Naive B cell (primary cell): ENCODE measurements around the gene ASB15. TPM values are rescaled to one million over a fixed set of nuclear protein-coding genes. Genes with fewer than 3 reads are reported as not detected.

ENCODE experiments used
- ATAC-seq, 2 donors: fragments of 150-1000 bp; cut with Tn5 transposase; 2 replicates each; pipeline ENCODE4 v1.10.0; 2021; ENCODE audit warnings: low read depth in 2 of 2, mild to moderate bottlenecking in 2 of 2, moderate library complexity in 2 of 2
- DNase-seq: peaks from one replicate; pipeline ENCODE4 v3.0.0; 2022
- H3K27ac Mint-ChIP-seq, 6 donors: one replicate each; pipeline ENCODE4 v1.8.0; 2020 to 2022; ENCODE audit warnings: mild to moderate bottlenecking in 6 of 6, mixed read lengths in 6 of 6, moderate library complexity in 5 of 6, inconsistent platforms in 2 of 6
- H3K27me3 Mint-ChIP-seq, 3 donors: one replicate each; pipeline ENCODE4 v1.8.0; 2021 to 2022; ENCODE audit warnings: mixed read lengths in 3 of 3, mild to moderate bottlenecking in 1 of 3
- H3K36me3 Mint-ChIP-seq, 2 donors: one replicate each; pipeline ENCODE4 v1.8.0; 2020 to 2022; ENCODE audit warnings: mixed read lengths in 2 of 2, inconsistent platforms in 1 of 2, mild to moderate bottlenecking in 1 of 2
- H3K4me1 Mint-ChIP-seq, 3 donors: one replicate each; pipeline ENCODE4 v1.8.0; 2020 to 2022; ENCODE audit warnings: mixed read lengths in 3 of 3, inconsistent platforms in 1 of 3, mild to moderate bottlenecking in 1 of 3, moderate library complexity in 1 of 3
- H3K4me3 Mint-ChIP-seq, 8 donors: one replicate each; pipeline ENCODE4 v1.8.0; 2020 to 2022; ENCODE audit warnings: mild to moderate bottlenecking in 8 of 8, mixed read lengths in 8 of 8, moderate library complexity in 8 of 8, inconsistent platforms in 2 of 8
- H3K9me3 Mint-ChIP-seq, 7 donors: one replicate each; pipeline ENCODE4 v1.8.0; 2020 to 2022; ENCODE audit warnings: mixed read lengths in 7 of 7, mild to moderate bottlenecking in 5 of 7, inconsistent platforms in 2 of 7, moderate library complexity in 1 of 7
- polyA plus RNA-seq, 6 donors: library from polyadenylated mRNA; unstranded; fragments of 300-500 nt; fragmentation: Illumina TruSeq; gene quantifications; one replicate each; pipeline ENCODE4 v1.2.3, GENCODE V29; 2021; ENCODE audit warnings: low read depth in 6 of 6

The ASB15 gene
- polyA plus RNA-seq, 6 donors from 2014 or later, result 0.20 to 0.46 (median 0.30) TPM; not detected in 2

DNA sequence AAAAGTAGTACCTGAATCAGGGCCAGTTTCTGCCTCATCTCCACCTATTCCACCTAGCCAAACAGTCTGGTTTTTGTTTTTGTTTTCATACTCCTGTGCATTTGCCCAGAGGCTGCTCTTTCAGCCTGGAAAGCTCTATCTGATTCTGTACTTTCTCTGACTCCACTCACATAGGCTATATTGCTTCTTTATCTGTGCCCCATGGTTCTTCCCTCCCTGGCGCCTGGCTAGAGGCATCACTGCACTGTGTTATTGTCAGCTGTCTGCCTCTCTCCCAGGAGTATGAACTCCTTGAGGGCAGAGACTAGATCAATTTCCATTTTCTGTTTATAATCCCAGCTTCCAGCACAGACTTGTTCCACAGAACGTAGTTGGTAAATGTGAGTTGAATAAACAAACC, 49.0 kb downstream of the ASB15 start:
- Mint-ChIP-seq H3K9me3 (no peaks in the 10 kb centered on the region), H3K4me3 (no peak overlapping the region), H3K4me1 (no peaks in the 10 kb centered on the region), H3K27ac (no peak overlapping the region), H3K36me3 (no peaks in the 10 kb centered on the region), H3K27me3 (peaks cover 15 to 32% (median 17%) of the 10 kb centered on the region in 3 donors)
- ATAC-seq (no peak), DNase-seq (no peak)

DNA sequence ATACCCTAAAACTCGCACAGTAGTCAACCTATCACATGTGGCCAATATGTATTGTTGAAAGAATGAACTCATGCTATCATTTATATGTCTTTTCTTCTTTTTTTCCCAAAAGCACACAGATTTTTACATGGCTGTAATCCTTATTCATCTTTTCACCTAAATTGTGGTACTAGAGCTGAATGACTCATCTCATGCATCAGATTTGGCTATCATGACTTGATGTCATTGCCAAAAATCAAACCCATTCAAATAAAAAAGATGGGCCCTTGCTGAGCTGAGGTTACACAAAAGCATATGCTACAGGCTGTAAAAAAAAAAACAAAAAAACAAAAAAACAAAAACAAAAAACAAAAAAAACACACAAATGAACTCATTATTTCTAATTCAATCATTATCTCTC, 50.8 kb downstream of the ASB15 start:
- no peak for ATAC-seq
- Mint-ChIP-seq H3K9me3 (no peaks in the 10 kb centered on the region), H3K4me3 (no peak overlapping the region), H3K27me3 (peaks cover 11 to 26% (median 21%) of the 10 kb centered on the region in 3 donors), H3K27ac (no peak overlapping the region), H3K4me1 (no peaks in the 10 kb centered on the region), H3K36me3 (no peaks in the 10 kb centered on the region)
- DNase-seq, result no peak

DNA sequence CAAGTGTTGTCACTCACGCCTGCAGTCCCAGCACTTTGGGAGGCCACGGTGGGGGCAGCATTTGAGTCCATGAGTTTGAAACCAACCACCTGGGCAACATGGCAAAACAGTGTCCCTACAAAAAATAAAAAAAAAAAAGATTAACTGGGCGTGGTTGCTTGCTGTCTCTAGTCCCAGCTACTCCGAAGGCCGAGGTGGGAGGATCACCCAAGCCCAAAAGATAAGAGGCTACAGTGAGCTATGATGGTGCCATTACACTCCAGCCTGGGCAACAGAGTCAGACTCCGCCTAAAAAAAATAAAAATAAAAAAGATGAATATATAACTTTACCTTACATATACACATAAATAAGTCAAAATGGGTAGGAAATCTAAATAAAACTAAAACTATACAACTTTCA, 51.5 kb downstream of the ASB15 start:
- H3K4me1 Mint-ChIP-seq, result no peaks in the 10 kb centered on the region
- peaks cover 8 to 21% (median 18%) of the 10 kb centered on the region in 3 donors for H3K27me3 Mint-ChIP-seq
- no peaks in the 10 kb centered on the region for H3K9me3 Mint-ChIP-seq
- H3K27ac Mint-ChIP-seq, result no peak overlapping the region
- ATAC-seq (no peak), DNase-seq (no peak)
- H3K4me3 Mint-ChIP-seq, result no peak overlapping the region
- H3K36me3 Mint-ChIP-seq, result no peaks in the 10 kb centered on the region

DNA sequence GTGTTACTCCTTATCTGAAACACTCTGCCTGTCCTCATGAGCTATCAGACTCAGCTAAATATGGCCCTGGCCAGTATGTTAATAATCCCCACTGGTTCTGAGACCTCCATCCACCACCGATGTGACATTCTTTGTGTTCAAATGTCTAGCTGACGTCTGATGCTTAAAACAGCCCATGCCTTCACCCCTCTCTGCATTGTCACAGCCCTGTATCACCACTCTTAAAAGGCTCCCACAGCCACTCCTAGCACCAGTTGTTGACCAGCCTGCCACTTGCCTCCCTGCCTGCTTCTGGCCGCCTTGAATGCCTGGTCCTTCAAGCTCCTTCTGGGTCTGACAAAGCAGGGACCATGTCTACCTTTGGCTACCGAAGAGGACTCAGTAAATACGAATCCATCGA, 54.0 kb downstream of the ASB15 start, which contains the start of gene LMOD2:
LMOD2 (plus strand) TSS at position 253 of the 400 bp plus-strand sequence; CDS start at position 351, 98 bp downstream.
- Mint-ChIP-seq H3K27me3 (peaks cover 9 to 15% (median 13%) of the 10 kb centered on the region in 3 donors), H3K27ac (no peak within 1 kb of the TSS), H3K4me1 (no peaks in the 10 kb centered on the region), H3K4me3 (no peak within 1 kb of the TSS), H3K36me3 (no peaks in the 10 kb centered on the region), H3K9me3 (no peaks in the 10 kb centered on the region)
- ATAC-seq (no peak), DNase-seq (no peak)

DNA sequence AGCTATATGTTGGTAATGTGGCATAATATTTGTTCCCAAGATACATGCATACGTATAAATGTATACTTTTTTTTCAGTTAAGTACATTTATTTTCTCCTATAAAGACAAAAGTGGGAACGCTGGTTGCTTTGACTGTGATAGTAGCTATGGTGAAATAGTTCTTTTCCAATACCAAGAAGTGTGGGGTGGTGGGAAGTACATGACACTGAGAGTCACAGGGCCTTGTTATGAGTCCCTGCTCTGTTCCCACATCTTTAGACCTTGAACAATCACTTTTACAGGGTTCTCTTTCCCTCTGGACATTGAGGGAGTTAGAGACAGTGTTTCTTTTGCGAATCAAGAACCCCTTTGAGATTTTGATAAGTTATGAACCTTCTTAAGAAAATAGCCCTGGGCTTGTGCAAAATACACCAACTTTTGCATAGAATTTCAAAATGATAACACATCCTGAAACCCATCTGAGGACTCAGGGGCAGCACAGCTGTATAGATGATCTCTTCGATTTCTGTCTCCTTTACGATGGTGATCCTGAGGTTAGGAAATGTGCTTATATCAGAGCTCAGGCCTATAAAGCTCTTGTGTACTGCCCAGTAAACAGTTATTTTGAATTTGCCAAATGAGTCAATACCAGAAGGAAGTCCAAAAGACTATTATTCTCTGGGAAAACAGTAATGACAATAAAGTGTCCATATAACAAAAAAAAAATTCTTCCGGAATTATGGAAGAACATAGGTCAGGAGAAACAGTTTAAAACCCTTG, 55.1 kb downstream of the ASB15 start:
- Mint-ChIP-seq H3K36me3 (no peaks in the 10 kb centered on the region), H3K4me3 (no peak overlapping the region), H3K4me1 (no peaks in the 10 kb centered on the region), H3K27me3 (peaks cover 12 to 24% (median 15%) of the 10 kb centered on the region in 3 donors), H3K9me3 (no peaks in the 10 kb centered on the region), H3K27ac (no peak overlapping the region)
- no peak for DNase-seq
- ATAC-seq, result no peak

DNA sequence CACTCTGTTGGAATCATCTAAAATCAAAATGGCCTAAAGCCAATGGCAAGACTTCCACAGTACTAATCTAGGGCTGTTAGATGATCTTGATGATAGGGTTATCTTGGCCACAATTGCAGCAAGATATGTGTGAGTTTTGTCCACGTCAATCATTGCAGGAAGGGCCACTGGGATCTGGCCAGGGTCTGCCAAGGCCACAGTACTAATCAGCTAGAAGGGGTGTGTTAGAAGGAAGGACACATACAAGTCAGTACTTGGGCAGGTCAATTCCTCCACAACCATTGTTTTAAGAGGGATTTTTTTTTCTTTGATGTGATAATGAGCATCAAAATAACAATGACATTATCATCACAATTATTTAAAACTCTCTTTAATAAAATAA, 55.7 kb downstream of the ASB15 start:
- no peak for DNase-seq
- Mint-ChIP-seq H3K27me3 (peaks cover 12 to 28% (median 21%) of the 10 kb centered on the region in 3 donors), H3K4me1 (no peaks in the 10 kb centered on the region), H3K27ac (peak overlapping the region in 1 of 6 donors; percentile 48), H3K9me3 (no peaks in the 10 kb centered on the region), H3K36me3 (no peaks in the 10 kb centered on the region), H3K4me3 (no peak overlapping the region)
- ATAC-seq, result no peak

DNA sequence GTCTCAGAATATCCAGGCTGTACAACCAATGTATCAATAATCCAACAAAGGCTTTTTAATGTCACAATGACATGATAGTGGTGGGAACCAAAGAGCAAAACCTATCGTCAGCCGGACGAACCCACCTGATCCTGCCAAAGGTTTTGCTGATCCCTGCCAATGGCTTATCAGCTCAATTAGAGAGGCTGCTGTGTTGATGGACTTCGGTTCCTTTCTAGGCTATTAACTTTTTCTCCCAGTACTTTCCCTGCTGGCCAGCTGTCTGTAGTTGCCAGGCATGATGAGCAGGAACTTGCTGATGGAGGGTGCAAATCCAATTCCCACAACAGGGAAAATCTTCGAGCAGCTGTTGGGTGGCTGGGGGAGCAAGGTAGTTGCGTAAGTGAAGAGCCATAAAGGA, 56.4 kb downstream of the ASB15 start:
- no peak overlapping the region for H3K27ac Mint-ChIP-seq
- DNase-seq (no peak), ATAC-seq (no peak)
- H3K36me3 Mint-ChIP-seq, result no peaks in the 10 kb centered on the region
- H3K9me3 Mint-ChIP-seq, result no peaks in the 10 kb centered on the region
- peaks cover 17 to 36% (median 28%) of the 10 kb centered on the region in 3 donors for H3K27me3 Mint-ChIP-seq
- H3K4me1 Mint-ChIP-seq, result no peaks in the 10 kb centered on the region
- H3K4me3 Mint-ChIP-seq, result no peak overlapping the region

DNA sequence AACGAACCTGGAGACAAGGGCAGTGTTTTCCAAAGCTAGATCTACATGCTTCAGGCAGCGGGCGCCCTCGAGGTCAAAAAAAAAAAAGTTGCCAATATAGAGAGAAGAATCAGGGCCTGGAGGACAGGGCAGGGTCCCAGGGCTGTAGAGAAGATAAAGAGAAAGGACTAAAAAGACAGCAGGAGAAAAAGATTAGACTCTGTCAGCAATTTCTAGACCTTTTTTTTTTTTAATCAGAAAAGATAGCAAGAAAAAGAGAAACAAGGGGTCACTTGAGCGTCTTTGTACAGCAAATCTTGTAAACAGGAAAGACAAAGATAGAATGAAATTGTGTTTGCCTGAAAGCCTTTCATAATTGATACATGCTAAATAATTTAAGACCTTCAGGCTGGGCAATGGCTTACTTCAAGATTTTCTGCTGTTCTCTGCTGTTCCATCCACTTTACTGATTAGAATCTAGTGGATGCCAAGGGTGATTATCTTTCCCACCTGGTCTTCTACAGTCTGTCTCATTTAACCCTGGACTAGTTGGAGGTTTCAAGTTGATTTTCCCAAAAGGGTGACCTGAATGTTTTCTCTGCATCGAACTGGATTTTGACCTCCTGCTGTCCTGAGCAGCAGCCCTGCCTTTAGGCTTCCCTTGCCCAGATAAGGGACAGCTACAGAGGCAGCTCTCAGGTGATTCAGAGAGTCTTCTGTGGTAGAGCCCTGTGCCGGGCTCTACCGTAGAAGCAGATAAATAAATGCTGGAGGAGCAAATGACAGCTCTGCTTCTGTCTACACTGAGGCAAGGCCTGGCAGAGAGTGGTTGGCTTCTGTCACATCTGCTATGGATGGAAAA, 59.1 kb downstream of the ASB15 start:
- no peaks in the 10 kb centered on the region for H3K36me3 Mint-ChIP-seq
- no peak for ATAC-seq
- no peaks in the 10 kb centered on the region for H3K4me1 Mint-ChIP-seq
- H3K27ac Mint-ChIP-seq, result peak overlapping the region in 2 of 6 donors; percentile 1 to 27
- H3K4me3 Mint-ChIP-seq, result no peak overlapping the region
- DNase-seq, result no peak
- H3K9me3 Mint-ChIP-seq, result no peaks in the 10 kb centered on the region
- H3K27me3 Mint-ChIP-seq, result peaks cover 15 to 47% (median 44%) of the 10 kb centered on the region in 3 donors

DNA sequence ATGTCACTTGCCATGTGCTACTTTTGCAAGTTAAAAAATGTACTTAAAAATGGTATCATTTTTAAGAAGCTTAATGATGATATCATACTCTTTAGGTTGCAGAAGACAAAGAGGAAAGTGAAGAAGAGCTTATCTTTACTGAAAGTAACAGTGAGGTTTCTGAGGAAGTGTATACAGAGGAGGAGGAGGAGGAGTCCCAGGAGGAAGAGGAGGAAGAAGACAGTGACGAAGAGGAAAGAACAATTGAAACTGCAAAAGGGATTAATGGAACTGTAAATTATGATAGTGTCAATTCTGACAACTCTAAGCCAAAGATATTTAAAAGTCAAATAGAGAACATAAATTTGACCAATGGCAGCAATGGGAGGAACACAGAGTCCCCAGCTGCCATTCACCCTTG, 60.1 kb downstream of the ASB15 start:
- H3K9me3 Mint-ChIP-seq, result no peaks in the 10 kb centered on the region
- ATAC-seq (no peak), DNase-seq (no peak)
- no peaks in the 10 kb centered on the region for H3K4me1 Mint-ChIP-seq
- no peaks in the 10 kb centered on the region for H3K36me3 Mint-ChIP-seq
- peaks cover 14 to 48% (median 46%) of the 10 kb centered on the region in 3 donors for H3K27me3 Mint-ChIP-seq
- H3K4me3 Mint-ChIP-seq, result no peak overlapping the region
- no peak overlapping the region for H3K27ac Mint-ChIP-seq

DNA sequence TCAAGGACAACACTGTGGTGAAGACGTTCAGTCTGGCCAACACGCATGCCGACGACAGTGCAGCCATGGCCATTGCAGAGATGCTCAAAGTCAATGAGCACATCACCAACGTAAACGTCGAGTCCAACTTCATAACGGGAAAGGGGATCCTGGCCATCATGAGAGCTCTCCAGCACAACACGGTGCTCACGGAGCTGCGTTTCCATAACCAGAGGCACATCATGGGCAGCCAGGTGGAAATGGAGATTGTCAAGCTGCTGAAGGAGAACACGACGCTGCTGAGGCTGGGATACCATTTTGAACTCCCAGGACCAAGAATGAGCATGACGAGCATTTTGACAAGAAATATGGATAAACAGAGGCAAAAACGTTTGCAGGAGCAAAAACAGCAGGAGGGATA, 60.7 kb downstream of the ASB15 start:
- Mint-ChIP-seq H3K9me3 (no peaks in the 10 kb centered on the region), H3K36me3 (no peaks in the 10 kb centered on the region), H3K27me3 (peaks cover 10 to 48% (median 46%) of the 10 kb centered on the region in 3 donors), H3K4me3 (peak overlapping the region in 1 of 8 donors; percentile 45), H3K27ac (no peak overlapping the region), H3K4me1 (no peaks in the 10 kb centered on the region)
- ATAC-seq, result no peak
- no peak for DNase-seq

DNA sequence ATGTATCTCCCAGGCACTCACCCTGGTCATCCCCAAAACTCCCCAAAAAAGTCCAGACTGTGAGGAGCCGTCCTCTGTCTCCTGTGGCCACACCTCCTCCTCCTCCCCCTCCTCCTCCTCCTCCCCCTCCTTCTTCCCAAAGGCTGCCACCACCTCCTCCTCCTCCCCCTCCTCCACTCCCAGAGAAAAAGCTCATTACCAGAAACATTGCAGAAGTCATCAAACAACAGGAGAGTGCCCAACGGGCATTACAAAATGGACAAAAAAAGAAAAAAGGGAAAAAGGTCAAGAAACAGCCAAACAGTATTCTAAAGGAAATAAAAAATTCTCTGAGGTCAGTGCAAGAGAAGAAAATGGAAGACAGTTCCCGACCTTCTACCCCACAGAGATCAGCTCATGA, 61.1 kb downstream of the ASB15 start:
- Mint-ChIP-seq H3K4me3 (no peak overlapping the region), H3K36me3 (no peaks in the 10 kb centered on the region), H3K27ac (no peak overlapping the region), H3K4me1 (no peaks in the 10 kb centered on the region), H3K9me3 (no peaks in the 10 kb centered on the region), H3K27me3 (peaks cover 10 to 48% (median 46%) of the 10 kb centered on the region in 3 donors)
- ATAC-seq, result no peak
- DNase-seq, result no peak

DNA sequence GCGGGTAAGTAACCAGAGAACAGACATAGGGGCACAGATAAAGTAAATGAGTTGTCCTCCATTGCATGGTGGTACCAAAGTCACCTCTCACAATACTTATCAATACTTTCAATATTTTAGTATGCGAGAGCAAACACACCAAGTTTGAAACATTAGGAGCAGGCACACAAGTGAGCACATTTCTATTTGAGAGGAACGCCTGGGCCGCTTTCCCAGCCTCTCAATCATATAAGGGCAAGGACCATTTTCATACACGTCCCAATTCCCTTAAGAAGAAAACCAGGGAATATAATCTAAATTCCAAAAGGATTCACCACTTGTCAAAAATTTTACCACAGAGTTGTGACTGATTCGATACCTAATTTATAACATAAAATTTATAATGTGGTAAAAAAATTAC, 61.6 kb downstream of the ASB15 start:
- no peaks in the 10 kb centered on the region for H3K4me1 Mint-ChIP-seq
- H3K4me3 Mint-ChIP-seq, result no peak overlapping the region
- no peak for DNase-seq
- H3K27me3 Mint-ChIP-seq, result peaks cover 10 to 46% (median 46%) of the 10 kb centered on the region in 3 donors
- H3K9me3 Mint-ChIP-seq, result no peaks in the 10 kb centered on the region
- H3K27ac Mint-ChIP-seq, result no peak overlapping the region
- no peaks in the 10 kb centered on the region for H3K36me3 Mint-ChIP-seq
- no peak for ATAC-seq

DNA sequence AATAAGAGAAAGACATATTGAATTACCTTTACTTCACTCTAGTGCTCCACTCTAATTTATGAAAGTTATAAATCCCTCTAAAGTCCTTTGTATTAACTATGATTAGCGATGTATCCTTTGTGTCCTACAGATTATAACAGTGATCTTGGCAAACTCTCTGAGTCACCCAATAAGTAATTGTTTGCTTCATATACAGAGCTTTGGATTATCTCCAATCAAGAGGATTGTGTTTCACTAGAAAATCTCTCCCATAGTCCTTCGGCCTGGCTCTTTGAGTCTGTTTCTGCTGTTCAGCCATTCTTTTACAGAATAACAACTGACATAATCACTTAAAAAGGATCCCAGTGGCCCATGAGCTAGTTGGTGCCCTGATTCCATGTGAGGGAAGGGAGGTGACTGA, 63.5 kb downstream of the ASB15 start:
- ATAC-seq (no peak), DNase-seq (no peak)
- Mint-ChIP-seq H3K4me3 (no peak overlapping the region), H3K36me3 (no peaks in the 10 kb centered on the region), H3K4me1 (no peaks in the 10 kb centered on the region), H3K27me3 (peaks cover 14 to 42% (median 37%) of the 10 kb centered on the region in 3 donors), H3K9me3 (no peaks in the 10 kb centered on the region), H3K27ac (no peak overlapping the region)

DNA sequence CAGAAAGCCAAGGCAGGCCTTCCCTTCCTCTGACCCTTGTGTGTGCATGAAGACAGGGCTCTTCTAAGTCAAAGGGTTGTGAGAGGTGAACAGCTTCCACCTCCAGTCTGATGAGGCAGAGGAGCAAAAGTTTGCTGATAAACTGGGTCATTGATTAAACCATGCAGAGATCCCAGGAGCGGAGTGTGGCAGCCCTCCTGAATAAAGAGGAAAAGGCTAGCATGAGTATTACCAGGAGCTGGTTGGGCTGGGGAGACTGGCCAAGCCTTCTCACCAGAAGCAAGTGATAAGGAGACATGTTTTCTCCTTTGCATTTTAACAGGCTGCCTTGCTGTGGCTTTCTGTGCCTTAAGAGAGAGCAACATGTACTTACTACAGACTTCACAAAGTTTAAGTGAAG, 64.3 kb downstream of the ASB15 start:
- Mint-ChIP-seq H3K4me3 (no peak overlapping the region), H3K27me3 (peaks cover 9 to 37% (median 33%) of the 10 kb centered on the region in 3 donors), H3K36me3 (no peaks in the 10 kb centered on the region), H3K4me1 (no peaks in the 10 kb centered on the region), H3K27ac (no peak overlapping the region), H3K9me3 (no peaks in the 10 kb centered on the region)
- DNase-seq (no peak), ATAC-seq (no peak)
